B cell (primary cell): ENCODE measurements around the gene RNASEH2C. TPM values are rescaled to one million over a fixed set of nuclear protein-coding genes. Genes with fewer than 3 reads are reported as not detected.

Experiments used
- ATAC-seq: fragments of 200-7000 bp; cut with Tn5 transposase; one replicate; pipeline ENCODE4 v1.10.0; 2021; ENCODE audit warnings: low read depth, mild to moderate bottlenecking, moderate number of reproducible peaks, moderate library complexity
- CTCF ChIA-PET: fragments of 350-600 bp; sonication (Branson Sonifier 250); formaldehyde crosslinking; loops from one replicate; lab custom pipeline; 2021; ENCODE audit warnings: antibody characterized with exemption, inconsistent platforms; lab: Charles Lee
- POLR2A ChIA-PET: fragments of 350-600 bp; sonication (Branson Sonifier 250); formaldehyde crosslinking; loops from one replicate; lab custom pipeline; 2021; ENCODE audit warnings: antibody characterized with exemption; lab: Charles Lee
- DNase-seq: peaks from one replicate; pipeline ENCODE4 v3.0.0; 2013
- H2AFZ ChIP-seq: 2 replicates; pipeline ENCODE4 v1.6.1; 2012; ENCODE audit warnings: mild to moderate bottlenecking, low read depth, low read length; ENCODE audit not compliant: insufficient read depth, poor library complexity, severe bottlenecking
- H3K27ac ChIP-seq, 2 donors: 1 replicate in 1 of 2; 2 replicates in 1 of 2; pipeline ENCODE4 v1.5.1; 2012 to 2013; ENCODE audit warnings: low read length in 2 of 2, mild to moderate bottlenecking in 2 of 2, moderate library complexity in 1 of 2
- H3K27me3 ChIP-seq, 4 experiments: fragments of 200-600 bp in 1 of 4; sonication (generic) in 1 of 4; replicated peaks in 1 of 4; 1 replicate in 2 of 4; 2 replicates in 2 of 4; pipeline versions ENCODE4 v1.6.1 to v1.7.0; 2013 to 2016; ENCODE audit warnings: low read length in 3 of 4, mild to moderate bottlenecking in 2 of 4, mixed read lengths in 1 of 4, moderate library complexity in 1 of 4; ENCODE audit not compliant: insufficient read depth in 4 of 4, control insufficient read depth in 3 of 4; ENCODE audit errors: control extremely low read depth in 1 of 4
- H3K36me3 ChIP-seq, 2 experiments: replicated peaks in 1 of 2; 1 replicate in 1 of 2; 2 replicates in 1 of 2; pipeline versions ENCODE4 v1.6.1 to v1.7.1; 2013; ENCODE audit warnings: low read length in 1 of 2; ENCODE audit not compliant: insufficient read depth in 2 of 2, control insufficient read depth in 1 of 2; ENCODE audit errors: control extremely low read depth in 1 of 2, extremely low read depth in 1 of 2
- H3K4me1 ChIP-seq, 2 donors: fragments of 200-600 bp in 1 of 2; sonication (generic) in 1 of 2; 1 replicate in 1 of 2; 2 replicates in 1 of 2; pipeline versions ENCODE4 v1.5.1 to v1.6.1; 2013 to 2017; ENCODE audit warnings: low read length in 2 of 2; ENCODE audit not compliant: control insufficient read depth in 2 of 2, insufficient read depth in 2 of 2
- H3K4me2 ChIP-seq: replicated peaks from 2 replicates; pipeline ENCODE3; 2012; ENCODE audit warnings: mild to moderate bottlenecking, low read depth, low read length; ENCODE audit not compliant: poor library complexity, severe bottlenecking
- H3K4me3 ChIP-seq, 5 experiments: fragments of 200-600 bp in 1 of 5; sonication (generic) in 1 of 5; 1 replicate in 3 of 5; 2 replicates in 2 of 5; pipeline versions ENCODE4 v1.5.1 to v1.7.0; 2011 to 2016; ENCODE audit warnings: low read length in 4 of 5, mild to moderate bottlenecking in 4 of 5, low read depth in 2 of 5, control low read depth in 1 of 5, moderate library complexity in 1 of 5; ENCODE audit not compliant: insufficient read depth in 1 of 5; ENCODE audit errors: control extremely low read depth in 1 of 5, extremely low read depth in 1 of 5
- H3K79me2 ChIP-seq: fragments of 200-600 bp; sonication (generic); one replicate; pipeline ENCODE4 v1.6.0; 2016; ENCODE audit warnings: low read length; ENCODE audit not compliant: control insufficient read depth, insufficient read depth
- H3K9ac ChIP-seq: fragments of 200-600 bp; sonication (generic); 2 replicates; pipeline ENCODE4 v1.6.1; 2017; ENCODE audit warnings: mild to moderate bottlenecking, low read length, moderate library complexity
- H3K9me3 ChIP-seq, 3 donors: one replicate each; pipeline versions ENCODE4 v1.6.1 to v1.7.1; 2013; ENCODE audit warnings: low read length in 2 of 3; ENCODE audit not compliant: control insufficient read depth in 2 of 3, insufficient read depth in 1 of 3; ENCODE audit errors: control extremely low read depth in 1 of 3
- H4K20me1 ChIP-seq: 2 replicates; pipeline ENCODE4 v1.6.0; 2012; ENCODE audit warnings: mild to moderate bottlenecking, low read length; ENCODE audit not compliant: insufficient read depth, control insufficient read depth, poor library complexity, severe bottlenecking
- H3K27ac Mint-ChIP-seq: one replicate; pipeline ENCODE4 v1.8.0; 2021; ENCODE audit warnings: mixed read lengths
- H3K27me3 Mint-ChIP-seq: one replicate; pipeline ENCODE4 v1.8.0; 2021; ENCODE audit warnings: mixed read lengths
- H3K4me1 Mint-ChIP-seq: one replicate; pipeline ENCODE4 v1.8.0; 2021; ENCODE audit warnings: mixed read lengths
- H3K4me3 Mint-ChIP-seq: one replicate; pipeline ENCODE4 v1.8.0; 2021; ENCODE audit warnings: mixed read lengths
- H3K9me3 Mint-ChIP-seq: one replicate; pipeline ENCODE4 v1.8.0; 2022; ENCODE audit warnings: mixed read lengths; ENCODE audit not compliant: insufficient read depth
- EZH2 ChIP-seq: IDR thresholded peaks from 2 replicates; pipeline ENCODE4 v1.6.1; 2012; ENCODE audit warnings: borderline replicate concordance, low read depth, mild to moderate bottlenecking, moderate library complexity, low read length; ENCODE audit not compliant: insufficient read depth, poor library complexity, severe bottlenecking
- WGBS: methylation state at CpG from one replicate; pipeline ENCODE4 v1.1.5; 2013; ENCODE audit warnings: missing lambda C conversion rate; ENCODE audit not compliant: insufficient coverage; 5-methylcytosine and 5-hydroxymethylcytosine counted together
- intact Hi-C: fragments of 100-400 bp; cut with micrococcal nuclease; formaldehyde crosslinking; loops from one replicate; pipeline ENCODE4 v1.10.0; 2022
- polyA plus RNA-seq: library from polyadenylated mRNA; depleted of rRNA; stranded (reverse); fragments of >200 nt; gene quantifications from 2 replicates; pipeline ENCODE4 v1.2.3, GENCODE V29; 2012
- total RNA-seq, 2 donors: library from RNA; stranded (reverse); fragments of 120-200 nt in 1 of 2; gene quantifications; 1 replicate in 1 of 2; 2 replicates in 1 of 2; pipeline versions ENCODE4 v1.2.3 to v1.2.4, GENCODE V29; 2013 to 2022
- TF ChIP-seq, protein P1 (sequence below): fragments of 200-600 bp; IDR thresholded peaks from one replicate; pipeline ENCODE4 v1.8.0; 2022; ENCODE audit warnings: antibody characterized with exemption, mild to moderate bottlenecking

The RNASEH2C gene
- total and polyA plus RNA-seq, 2 donors (not counting 1 experiment from before 2014, with no cell fraction given), result 75.3 to 95.0 TPM

- H3K36me3 ChIP-seq, result no peaks in the 10 kb centered on the region
- DNase-seq (no peak), ATAC-seq (no peak)
- H3K4me3 ChIP-seq, result no peak overlapping the region
- no peaks in the 10 kb centered on the region for H3K79me2 ChIP-seq
- no peaks in the 10 kb centered on the region for H3K27me3 ChIP-seq
- H3K9me3 ChIP-seq, result no peaks in the 10 kb centered on the region
- no peak overlapping the region for H3K27ac ChIP-seq
- Mint-ChIP-seq H3K9me3 (no peaks in the 10 kb centered on the region), H3K4me3 (no peak overlapping the region), H3K4me1 (peaks cover 13% of the 10 kb centered on the region), H3K27ac (no peak overlapping the region), H3K27me3 (peaks cover 3% of the 10 kb centered on the region)
- ChIA-PET POLR2A (interaction anchor here (0.5 kb wide), 1 partner anchor 38 kb away, joined by 4 read pairs; the partner anchor contains the start of gene RELA), CTCF (interaction anchor here (1.3 kb wide), 1 partner anchor 75 kb away, joined by 4 read pairs; no protein-coding TSS in a partner anchor)
- no peak overlapping the region for H3K9ac ChIP-seq
- no peaks in the 10 kb centered on the region for H4K20me1 ChIP-seq
- TF ChIP-seq EZH2, result no peak
- TF ChIP-seq, protein P1, sequence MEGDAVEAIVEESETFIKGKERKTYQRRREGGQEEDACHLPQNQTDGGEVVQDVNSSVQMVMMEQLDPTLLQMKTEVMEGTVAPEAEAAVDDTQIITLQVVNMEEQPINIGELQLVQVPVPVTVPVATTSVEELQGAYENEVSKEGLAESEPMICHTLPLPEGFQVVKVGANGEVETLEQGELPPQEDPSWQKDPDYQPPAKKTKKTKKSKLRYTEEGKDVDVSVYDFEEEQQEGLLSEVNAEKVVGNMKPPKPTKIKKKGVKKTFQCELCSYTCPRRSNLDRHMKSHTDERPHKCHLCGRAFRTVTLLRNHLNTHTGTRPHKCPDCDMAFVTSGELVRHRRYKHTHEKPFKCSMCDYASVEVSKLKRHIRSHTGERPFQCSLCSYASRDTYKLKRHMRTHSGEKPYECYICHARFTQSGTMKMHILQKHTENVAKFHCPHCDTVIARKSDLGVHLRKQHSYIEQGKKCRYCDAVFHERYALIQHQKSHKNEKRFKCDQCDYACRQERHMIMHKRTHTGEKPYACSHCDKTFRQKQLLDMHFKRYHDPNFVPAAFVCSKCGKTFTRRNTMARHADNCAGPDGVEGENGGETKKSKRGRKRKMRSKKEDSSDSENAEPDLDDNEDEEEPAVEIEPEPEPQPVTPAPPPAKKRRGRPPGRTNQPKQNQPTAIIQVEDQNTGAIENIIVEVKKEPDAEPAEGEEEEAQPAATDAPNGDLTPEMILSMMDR, result no peak
- no peak overlapping the region for H2AFZ ChIP-seq
- no peak overlapping the region for H3K4me2 ChIP-seq
- intact Hi-C loops, result no loop called here
- H3K4me1 ChIP-seq, result peaks cover 8 to 10% of the 10 kb centered on the region in 2 donors
- no CpG with 5 or more reads among the region's 1 CpG for WGBS
Observed at GRCh38 chr11:65701686-65702085, 18.9 kb downstream of the RNASEH2C start.

DNA sequence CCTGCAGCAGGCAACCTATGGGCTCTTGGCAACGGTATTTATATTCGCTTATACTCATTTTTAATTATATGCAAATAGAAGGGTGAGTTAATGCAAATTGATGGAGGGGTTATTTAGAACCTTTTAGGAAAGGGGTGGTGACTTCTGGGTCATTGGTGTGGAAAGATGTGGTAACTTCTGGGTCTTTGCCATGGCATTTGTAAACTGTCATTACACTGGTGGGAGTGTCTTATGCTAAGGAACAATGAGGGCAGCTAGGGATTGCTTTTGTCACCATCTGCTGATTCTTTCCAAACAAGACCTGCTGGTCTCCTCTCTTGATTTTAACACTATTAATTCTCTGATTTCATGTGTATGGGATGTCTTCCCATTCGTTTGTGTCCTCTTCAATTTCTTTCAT, 20.2 kb downstream of the RNASEH2C start:
- Histone ChIP-seq H3K4me2 (no peak overlapping the region), H3K4me3 (no peak overlapping the region), H3K9ac (no peak overlapping the region), H3K79me2 (no peaks in the 10 kb centered on the region), H3K27me3 (no peaks in the 10 kb centered on the region), H3K36me3 (no peaks in the 10 kb centered on the region), H3K27ac (no peak overlapping the region), H3K4me1 (peaks cover 5 to 7% of the 10 kb centered on the region in 2 donors), H4K20me1 (no peaks in the 10 kb centered on the region), H3K9me3 (no peaks in the 10 kb centered on the region), H2AFZ (no peak overlapping the region)
- Mint-ChIP-seq H3K4me1 (peaks cover 9% of the 10 kb centered on the region), H3K4me3 (no peak overlapping the region), H3K27ac (no peak overlapping the region), H3K9me3 (no peaks in the 10 kb centered on the region), H3K27me3 (peaks cover 3% of the 10 kb centered on the region)
- TF ChIP-seq, protein P1, result no peak
- no peak for TF ChIP-seq EZH2
- ATAC-seq, result peak; percentile 76
- ChIA-PET POLR2A (no interaction called here), CTCF (interaction anchor here (0.7 to 1.3 kb wide), 5 partner anchors 12 to 87 kb away, joined by 3 to 4 read pairs (median 3); partner anchors contain the start of gene KAT5)
- no CpG with 5 or more reads among the region's 3 CpGs for WGBS
- intact Hi-C loops, result no loop called here
- peak; percentile 48 for DNase-seq
